IMR-90 (cell line): ENCODE data around the gene IFIT3. TPM values are rescaled to one million over a fixed set of nuclear protein-coding genes. Genes with fewer than 3 reads are reported as not detected.

ENCODE experiments used
- ATAC-seq: fragments of 200-7000 bp; cut with Tn5 transposase; 2 replicates; pipeline ENCODE4 v1.9.1; 2020; ENCODE audit warnings: low read depth, mild to moderate bottlenecking, moderate library complexity
- BruUV-seq: library from RNA; stranded (reverse); fragments of 400-500 nt; replicated peaks from 2 replicates; lab custom pipeline; 2021; lab: Mats Ljungman, UMichigan
- CTCF ChIA-PET: fragments of 300-600 bp; formaldehyde crosslinking; extraction: SDS; loops from one replicate; lab custom pipeline; 2021; ENCODE audit warnings: antibody characterized with exemption; lab: Yijun Ruan, JAX
- POLR2A ChIA-PET: fragments of 300-600 bp; sonication (Branson Sonifier 250); formaldehyde crosslinking; loops from one replicate; lab custom pipeline; 2022; ENCODE audit warnings: antibody characterized with exemption; ENCODE audit not compliant: unreplicated experiment; lab: Charles Lee
- DNase-seq: peaks from one replicate; pipeline ENCODE4 v3.0.0; 2013
- H2AFZ ChIP-seq: replicated peaks from 2 replicates; pipeline ENCODE3; 2013; ENCODE audit warnings: low read length, mild to moderate bottlenecking; ENCODE audit not compliant: poor library complexity
- H2AK5ac ChIP-seq: 2 replicates; pipeline ENCODE4 v1.6.1; 2013; ENCODE audit warnings: low read depth, low read length, inconsistent platforms
- H2AK9ac ChIP-seq: replicated peaks from 2 replicates; pipeline ENCODE3; 2013; ENCODE audit warnings: mild to moderate bottlenecking, low read depth, low read length, moderate library complexity; ENCODE audit not compliant: poor library complexity
- H2BK120ac ChIP-seq: 2 replicates; pipeline ENCODE4 v1.6.1; 2013; ENCODE audit warnings: low read depth, low read length, inconsistent platforms
- H2BK15ac ChIP-seq: 3 replicates; pipeline ENCODE4 v1.6.1; 2013; ENCODE audit warnings: low read depth, low read length, inconsistent platforms
- H2BK20ac ChIP-seq: 2 replicates; pipeline ENCODE4 v1.6.1; 2013; ENCODE audit warnings: low read depth, mild to moderate bottlenecking, inconsistent platforms, low read length, moderate library complexity
- H2BK5ac ChIP-seq: 2 replicates; pipeline ENCODE4 v1.6.1; 2013; ENCODE audit warnings: mild to moderate bottlenecking, low read depth, low read length, inconsistent platforms; ENCODE audit not compliant: poor library complexity, severe bottlenecking
- H3K14ac ChIP-seq: replicated peaks from 2 replicates; pipeline ENCODE4 v1.6.1; 2013; ENCODE audit warnings: low read depth, low read length, inconsistent platforms
- H3K18ac ChIP-seq: 2 replicates; pipeline ENCODE4 v1.6.1; 2013; ENCODE audit warnings: low read depth, low read length, control low read depth
- H3K23ac ChIP-seq: 2 replicates; pipeline ENCODE4 v1.6.1; 2013; ENCODE audit warnings: low read depth, low read length, inconsistent platforms
- H3K27ac ChIP-seq: 2 replicates; pipeline ENCODE4 v1.5.1; 2013; ENCODE audit warnings: mild to moderate bottlenecking, control low read depth, low read length; ENCODE audit not compliant: insufficient read depth
- H3K27me3 ChIP-seq: 2 replicates; pipeline ENCODE4 v1.6.1; 2013; ENCODE audit warnings: low read length; ENCODE audit not compliant: control insufficient read depth, insufficient read depth
- H3K36me3 ChIP-seq: 2 replicates; pipeline ENCODE4 v1.6.1; 2013; ENCODE audit warnings: low read length, mixed read lengths; ENCODE audit not compliant: control insufficient read depth, insufficient read depth
- H3K4ac ChIP-seq: 2 replicates; pipeline ENCODE4 v1.6.1; 2013; ENCODE audit warnings: low read depth, low read length, inconsistent platforms
- H3K4me1 ChIP-seq: 2 replicates; pipeline ENCODE4 v1.6.1; 2013; ENCODE audit warnings: low read length, mixed read lengths; ENCODE audit not compliant: control insufficient read depth, insufficient read depth
- H3K4me2 ChIP-seq: 2 replicates; pipeline ENCODE4 v1.6.1; 2013; ENCODE audit warnings: low read depth, mild to moderate bottlenecking, control low read depth, low read length, moderate library complexity
- H3K4me3 ChIP-seq: 2 replicates; pipeline ENCODE4 v1.5.1; 2013; ENCODE audit warnings: low read depth, mild to moderate bottlenecking, control low read depth, low read length, moderate library complexity; ENCODE audit not compliant: insufficient read depth
- H3K56ac ChIP-seq: 2 replicates; pipeline ENCODE4 v1.6.1; 2013; ENCODE audit warnings: low read length, inconsistent platforms; ENCODE audit not compliant: insufficient read depth; ENCODE audit errors: extremely low read depth
- H3K79me1 ChIP-seq, 2 experiments: 2 replicates each; pipeline ENCODE4 v1.6.1; 2013; ENCODE audit warnings: low read length in 2 of 2, inconsistent platforms in 1 of 2, low read depth in 1 of 2
- H3K9ac ChIP-seq: 2 replicates; pipeline ENCODE4 v1.6.1; 2013; ENCODE audit warnings: low read depth, low read length, control low read depth
- H3K9me1 ChIP-seq: 2 replicates; pipeline ENCODE4 v1.6.1; 2013; ENCODE audit warnings: low read length, inconsistent platforms; ENCODE audit not compliant: insufficient read depth
- H3K9me3 ChIP-seq: 2 replicates; pipeline ENCODE4 v1.6.1; 2013; ENCODE audit warnings: low read length; ENCODE audit not compliant: control insufficient read depth, insufficient read depth
- H4K20me1 ChIP-seq: 2 replicates; pipeline ENCODE4 v1.6.1; 2013; ENCODE audit warnings: low read length, inconsistent platforms; ENCODE audit not compliant: insufficient read depth
- H4K5ac ChIP-seq: 2 replicates; pipeline ENCODE4 v1.6.1; 2013; ENCODE audit warnings: mild to moderate bottlenecking, low read depth, low read length, control low read depth
- H4K8ac ChIP-seq, 2 experiments: 2 replicates each; pipeline ENCODE4 v1.6.1; 2013; ENCODE audit warnings: low read depth in 2 of 2, low read length in 2 of 2, control low read depth in 1 of 2, inconsistent platforms in 1 of 2
- H4K91ac ChIP-seq: 2 replicates; pipeline ENCODE4 v1.6.1; 2013; ENCODE audit warnings: low read depth, low read length, inconsistent platforms; ENCODE audit not compliant: insufficient read depth
- CEBPB ChIP-seq: IDR thresholded peaks from 2 replicates; pipeline ENCODE4 v1.6.1; 2012; ENCODE audit warnings: low read depth, low read length, improper control_type of control experiment
- MAFK ChIP-seq: IDR thresholded peaks from 2 replicates; pipeline ENCODE4 v1.6.1; 2012; ENCODE audit warnings: low read depth, low read length, improper control_type of control experiment
- NFE2L2 ChIP-seq: fragments of 150-350 bp; IDR thresholded peaks from 2 replicates; pipeline ENCODE4 v1.6.1; 2016; ENCODE audit warnings: low read depth, mild to moderate bottlenecking, low read length
- USF2 ChIP-seq: fragments of 150-350 bp; IDR thresholded peaks from 2 replicates; pipeline ENCODE4 v1.6.1; 2017; ENCODE audit warnings: mild to moderate bottlenecking, antibody characterized with exemption, low read length, low read depth
- WGBS, 2 experiments: methylation state at CpG; one replicate each; pipeline versions ENCODE4 v1.1.5 to v1.1.7; 2013; ENCODE audit warnings: missing lambda C conversion rate in 2 of 2; ENCODE audit not compliant: insufficient read length in 1 of 2; ENCODE audit errors: extremely low coverage in 2 of 2; 5-methylcytosine and 5-hydroxymethylcytosine counted together
- dilution Hi-C: fragments of 300-500 bp; cut with HindIII; formaldehyde crosslinking; loops from one replicate; pipeline ENCODE4 v1.14.3; 2018; ENCODE audit warnings: low sequenced_read_pairs; ENCODE audit not compliant: unreplicated experiment
- in situ Hi-C: fragments of 300-500 bp; cut with MboI; formaldehyde crosslinking; loops from 3 replicates; pipeline ENCODE4 v1.14.3; 2019; ENCODE audit warnings: low sequenced_read_pairs, inconsistent platforms, mixed read lengths
- intact Hi-C: fragments of 100-400 bp; cut with micrococcal nuclease; formaldehyde crosslinking; loops from 2 replicates; pipeline ENCODE4 v1.10.0; 2022
- polyA plus RNA-seq, 3 experiments: library from polyadenylated mRNA; depleted of rRNA; stranded (reverse); fragments of >200 nt; gene quantifications; 2 replicates each; pipeline ENCODE4 v1.2.3, GENCODE V29; 2012; ENCODE audit warnings: low replicate concordance in 1 of 3
- total RNA-seq: library from RNA; depleted of rRNA; stranded (reverse); fragments of >200 nt; gene quantifications from 2 replicates; pipeline ENCODE4 v1.2.3, GENCODE V29; 2012

Gene IFIT3
- total and polyA plus RNA-seq, 2 of the 4 experiments (the other 2 are of a cell fraction), result 3.5 to 7.3 TPM

GRCh38 chr10:89302625-89303024, 25.2 kb upstream of the IFIT3 start:
- Histone ChIP-seq H2AK9ac (no peak overlapping the region), H3K9ac (no peak overlapping the region), H3K79me1 (peaks cover 2 to 4% of the 10 kb centered on the region in 2 experiments; a peak in 1 of 4 replicates), H3K9me1 (no peaks in the 10 kb centered on the region), H3K36me3 (no peaks in the 10 kb centered on the region; the same call in 1 of the 2 replicates), H3K4me3 (no peak overlapping the region), H2BK120ac (peak overlapping the region; percentile 51; the same call in 1 of the 2 replicates), H2AK5ac (0 out of 2 replicates have a peak overlapping the region, but pooled peaks have one; percentile 56), H3K4me1 (peaks cover 11% of the 10 kb centered on the region), H4K20me1 (no peaks in the 10 kb centered on the region), H3K27ac (peak overlapping the region; percentile 69; the same call in 1 of the 2 replicates), H3K4ac (peak overlapping the region; percentile 75), H3K4me2 (peak overlapping the region; percentile 61; the same call in 1 of the 2 replicates), H4K5ac (peak overlapping the region; percentile 92), H2AFZ (peak overlapping the region; percentile 81), H3K18ac (peak overlapping the region; percentile 88), H3K56ac (no peak overlapping the region), H3K27me3 (no peaks in the 10 kb centered on the region), H3K9me3 (no peaks in the 10 kb centered on the region), H2BK15ac (peak overlapping the region; percentile 55; the same call in 1 of the 3 replicates), H3K14ac (peak overlapping the region; percentile 88), H3K23ac (peak overlapping the region; percentile 71; the same call in 1 of the 2 replicates), H4K8ac (peak overlapping the region; percentile 45 to 79; a peak in 3 of 4 replicates), H2BK20ac (peak overlapping the region; percentile 54; the same call in 1 of the 2 replicates), H2BK5ac (peak overlapping the region; percentile 37), H4K91ac (peak overlapping the region; percentile 50; the same call in 1 of the 2 replicates)
- TF ChIP-seq MAFK (no peak), CEBPB (no peak), NFE2L2 (no peak), USF2 (no peak)
- POLR2A ChIA-PET, result no interaction called here
- CTCF ChIA-PET, result no interaction called here
- dilution Hi-C loops, result no loop called here
- intact Hi-C loops, result no loop called here
- ATAC-seq, result no peak
- BruUV-seq, result no TSS peak
- in situ Hi-C loops, result no loop called here
- DNase-seq, result no peak
- WGBS, 2 experiments, result no CpG with 5 or more reads among the region's 3 CpGs
